ENCODE data around the gene GAA. TPM values are rescaled to one million over a fixed set of nuclear protein-coding genes. Genes with fewer than 3 reads are reported as not detected.

GAA gene
- total RNA-seq, 1 donor from 2014 or later, result 47.7 TPM

GRCh38 chr17:80091376-80091775, 10.0 kb upstream of the GAA start:
- Histone ChIP-seq H3K9me3 (ENCODE audit: insufficient read depth, low read depth, low read length) (no peaks in the 10 kb centered on the region), H3K4me1 (ENCODE audit: insufficient read depth, low read length) (no peaks in the 10 kb centered on the region), H4K20me1 (ENCODE audit: insufficient read depth, low read length) (no peaks in the 10 kb centered on the region), H3K27me3 (ENCODE audit: insufficient read depth, low read length) (peaks cover 7% of the 10 kb centered on the region), H2AFZ (ENCODE audit: low read depth, low read length) (no peak overlapping the region), H3K36me3 (ENCODE audit: insufficient read depth, low read length) (no peaks in the 10 kb centered on the region), H3K27ac (ENCODE audit: low read depth, low read length) (no peak overlapping the region), H3K79me2 (ENCODE audit: insufficient read depth, low read length) (no peaks in the 10 kb centered on the region), H3K4me2 (ENCODE audit: low read length) (no peak overlapping the region), H3K9ac (ENCODE audit: low read length) (no peak overlapping the region), H3K4me3 (ENCODE audit: insufficient read depth, low read depth, low read length) (no peak overlapping the region)
- Mint-ChIP-seq H3K27ac (ENCODE audit: unreplicated experiment) (no peak overlapping the region), H3K36me3 (ENCODE audit: low read depth, unreplicated experiment) (peaks cover 2% of the 10 kb centered on the region), H3K9me3 (ENCODE audit: unreplicated experiment) (no peaks in the 10 kb centered on the region), H3K4me3 (ENCODE audit: unreplicated experiment) (no peak overlapping the region), H3K4me1 (ENCODE audit: low read depth, unreplicated experiment) (no peaks in the 10 kb centered on the region), H3K27me3 (ENCODE audit: low read depth, unreplicated experiment) (peaks cover 20% of the 10 kb centered on the region)
- TF ChIP-seq, protein P1, sequence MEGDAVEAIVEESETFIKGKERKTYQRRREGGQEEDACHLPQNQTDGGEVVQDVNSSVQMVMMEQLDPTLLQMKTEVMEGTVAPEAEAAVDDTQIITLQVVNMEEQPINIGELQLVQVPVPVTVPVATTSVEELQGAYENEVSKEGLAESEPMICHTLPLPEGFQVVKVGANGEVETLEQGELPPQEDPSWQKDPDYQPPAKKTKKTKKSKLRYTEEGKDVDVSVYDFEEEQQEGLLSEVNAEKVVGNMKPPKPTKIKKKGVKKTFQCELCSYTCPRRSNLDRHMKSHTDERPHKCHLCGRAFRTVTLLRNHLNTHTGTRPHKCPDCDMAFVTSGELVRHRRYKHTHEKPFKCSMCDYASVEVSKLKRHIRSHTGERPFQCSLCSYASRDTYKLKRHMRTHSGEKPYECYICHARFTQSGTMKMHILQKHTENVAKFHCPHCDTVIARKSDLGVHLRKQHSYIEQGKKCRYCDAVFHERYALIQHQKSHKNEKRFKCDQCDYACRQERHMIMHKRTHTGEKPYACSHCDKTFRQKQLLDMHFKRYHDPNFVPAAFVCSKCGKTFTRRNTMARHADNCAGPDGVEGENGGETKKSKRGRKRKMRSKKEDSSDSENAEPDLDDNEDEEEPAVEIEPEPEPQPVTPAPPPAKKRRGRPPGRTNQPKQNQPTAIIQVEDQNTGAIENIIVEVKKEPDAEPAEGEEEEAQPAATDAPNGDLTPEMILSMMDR (IDR thresholded peaks at IDR 0.05; ENCODE audit: insufficient read depth, low read depth, low read length), result no peak
- no peak for TF ChIP-seq EZH2 (IDR thresholded peaks at IDR 0.05; ENCODE audit: insufficient read depth, low read length)
- no peak for DNase-seq (ENCODE audit: low read depth)
- FAIRE-seq, result no peak

GRCh38 chr17:80092959-80093358, 8.4 kb upstream of the GAA start:
- H3K27me3 ChIP-seq (ENCODE audit: insufficient read depth, low read length), result no peaks in the 10 kb centered on the region

More at GRCh38 chr17:80092959-80093358, 8.4 kb upstream of the GAA start:
- H3K27ac ChIP-seq (ENCODE audit: low read depth, low read length), result no peak overlapping the region
- H3K9ac ChIP-seq (ENCODE audit: low read length), result no peak overlapping the region
- no peak overlapping the region for H3K4me3 Mint-ChIP-seq (ENCODE audit: unreplicated experiment)
- no peaks in the 10 kb centered on the region for H3K79me2 ChIP-seq (ENCODE audit: insufficient read depth, low read length)
- H3K4me1 ChIP-seq (ENCODE audit: insufficient read depth, low read length), result no peaks in the 10 kb centered on the region
- FAIRE-seq (no peak), DNase-seq (ENCODE audit: low read depth) (no peak)
- H3K36me3 ChIP-seq (ENCODE audit: insufficient read depth, low read length), result no peaks in the 10 kb centered on the region
- no peak overlapping the region for H3K4me2 ChIP-seq (ENCODE audit: low read length)
- H3K36me3 Mint-ChIP-seq (ENCODE audit: low read depth, unreplicated experiment), result peaks cover 2% of the 10 kb centered on the region
- no peak overlapping the region for H2AFZ ChIP-seq (ENCODE audit: low read depth, low read length)
- H3K9me3 ChIP-seq (ENCODE audit: insufficient read depth, low read depth, low read length), result no peaks in the 10 kb centered on the region
- no peaks in the 10 kb centered on the region for H4K20me1 ChIP-seq (ENCODE audit: insufficient read depth, low read length)
- H3K4me1 Mint-ChIP-seq (ENCODE audit: low read depth, unreplicated experiment), result no peaks in the 10 kb centered on the region
- TF ChIP-seq, protein P1 (IDR thresholded peaks at IDR 0.05; ENCODE audit: insufficient read depth, low read depth, low read length), result no peak
- no peak for TF ChIP-seq EZH2 (IDR thresholded peaks at IDR 0.05; ENCODE audit: insufficient read depth, low read length)
- H3K9me3 Mint-ChIP-seq (ENCODE audit: unreplicated experiment), result no peaks in the 10 kb centered on the region
- no peak overlapping the region for H3K4me3 ChIP-seq (ENCODE audit: insufficient read depth, low read depth, low read length)
- peaks cover 15% of the 10 kb centered on the region for H3K27me3 Mint-ChIP-seq (ENCODE audit: low read depth, unreplicated experiment)
- H3K27ac Mint-ChIP-seq (ENCODE audit: unreplicated experiment), result no peak overlapping the region
